Mucosa of descending colon (tissue), 3 donors: ENCODE results near the gene FAM110C. TPM values are rescaled to one million over a fixed set of nuclear protein-coding genes. Genes with fewer than 3 reads are reported as not detected.

ENCODE experiments used
- ATAC-seq: fragments of 200-7000 bp; cut with Tn5 transposase; one replicate; pipeline ENCODE4 v1.9.1; 2020; ENCODE audit warnings: mild to moderate bottlenecking, moderate library complexity
- DNase-seq, 3 donors: peaks; one replicate each; pipeline ENCODE4 v3.0.0-alpha.2; 2020
- H3K36me3 ChIP-seq: fragments of 200-600 bp; one replicate; pipeline ENCODE4 v1.8.0; 2021; ENCODE audit warnings: low read depth, mild to moderate bottlenecking
- H3K4me1 ChIP-seq: fragments of 200-600 bp; one replicate; pipeline ENCODE4 v1.8.0; 2021; ENCODE audit warnings: low read depth, mild to moderate bottlenecking
- H3K4me3 ChIP-seq: fragments of 200-600 bp; one replicate; pipeline ENCODE4 v1.8.0; 2021; ENCODE audit warnings: mild to moderate bottlenecking
- H3K9me3 ChIP-seq: fragments of 200-600 bp; one replicate; pipeline ENCODE4 v1.8.0; 2021; ENCODE audit warnings: mild to moderate bottlenecking
- intact Hi-C, 2 donors: fragments of 100-400 bp; cut with DNase I in 1 of 2; cut with micrococcal nuclease in 1 of 2; formaldehyde crosslinking; loops; one replicate each; pipeline versions ENCODE4 v1.11.0 to v1.11.1; 2022; cut with DNase I, micrococcal nuclease
- total RNA-seq, 3 donors: library from RNA; stranded (reverse); fragmentation: NEBNext Ultra II Directional in 2 of 3; extraction: Animal tissue kit (Norgen Biotek cat#: 25700) in 2 of 3; gene quantifications; one replicate each; pipeline versions ENCODE4 v1.2.1 to v1.2.4, GENCODE V29; 2021 to 2023
- TF ChIP-seq, protein P1 (sequence below): fragments of 200-600 bp; IDR thresholded peaks from one replicate; pipeline ENCODE4 v1.8.0; 2022; ENCODE audit warnings: antibody characterized with exemption, mild to moderate bottlenecking
- donor health status: DM: no; HTN: no; CAD: no; lungs with moderate emphysema.
- donor health status: DM: no; HTN: no; CAD: no.
- donor health status: DM: no; HTN: yes; CAD: no.

FAM110C gene
- total RNA-seq, 3 donors from 2014 or later, result 14.2 to 33.6 (median 28.9) TPM

- Histone ChIP-seq H3K4me1 (no peaks in the 10 kb centered on the region), H3K9me3 (no peaks in the 10 kb centered on the region), H3K36me3 (no peaks in the 10 kb centered on the region), H3K4me3 (no peak overlapping the region)
- TF ChIP-seq, protein P1, sequence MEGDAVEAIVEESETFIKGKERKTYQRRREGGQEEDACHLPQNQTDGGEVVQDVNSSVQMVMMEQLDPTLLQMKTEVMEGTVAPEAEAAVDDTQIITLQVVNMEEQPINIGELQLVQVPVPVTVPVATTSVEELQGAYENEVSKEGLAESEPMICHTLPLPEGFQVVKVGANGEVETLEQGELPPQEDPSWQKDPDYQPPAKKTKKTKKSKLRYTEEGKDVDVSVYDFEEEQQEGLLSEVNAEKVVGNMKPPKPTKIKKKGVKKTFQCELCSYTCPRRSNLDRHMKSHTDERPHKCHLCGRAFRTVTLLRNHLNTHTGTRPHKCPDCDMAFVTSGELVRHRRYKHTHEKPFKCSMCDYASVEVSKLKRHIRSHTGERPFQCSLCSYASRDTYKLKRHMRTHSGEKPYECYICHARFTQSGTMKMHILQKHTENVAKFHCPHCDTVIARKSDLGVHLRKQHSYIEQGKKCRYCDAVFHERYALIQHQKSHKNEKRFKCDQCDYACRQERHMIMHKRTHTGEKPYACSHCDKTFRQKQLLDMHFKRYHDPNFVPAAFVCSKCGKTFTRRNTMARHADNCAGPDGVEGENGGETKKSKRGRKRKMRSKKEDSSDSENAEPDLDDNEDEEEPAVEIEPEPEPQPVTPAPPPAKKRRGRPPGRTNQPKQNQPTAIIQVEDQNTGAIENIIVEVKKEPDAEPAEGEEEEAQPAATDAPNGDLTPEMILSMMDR, result no peak
- ATAC-seq (peak; percentile 38), DNase-seq (no peak)
- intact Hi-C loops, result no loop called here
Observed at GRCh38 chr2:10222-10875, 36.0 kb downstream of the FAM110C start.

Other genes starting within 250 kb of the FAM110C start
- 100 to 1,000 TPM in 1 of 3 donors, 10 to 100 TPM in 2; 49.5 to 102 (median 92.3) TPM for gene SH3YL1, start 217.5 kb upstream of the FAM110C start, total RNA-seq
- gene ACP1, start 218.4 kb upstream of the FAM110C start, total RNA-seq, result 10 to 100 TPM; 61.9 to 87.3 (median 72.1) TPM
- gene ALKAL2, start 241.6 kb upstream of the FAM110C start, total RNA-seq, result 1 to 10 TPM; 2.2 to 3.5 (median 3.0) TPM